ENCODE results near the gene ST3GAL5.

The ST3GAL5 gene

DNA sequence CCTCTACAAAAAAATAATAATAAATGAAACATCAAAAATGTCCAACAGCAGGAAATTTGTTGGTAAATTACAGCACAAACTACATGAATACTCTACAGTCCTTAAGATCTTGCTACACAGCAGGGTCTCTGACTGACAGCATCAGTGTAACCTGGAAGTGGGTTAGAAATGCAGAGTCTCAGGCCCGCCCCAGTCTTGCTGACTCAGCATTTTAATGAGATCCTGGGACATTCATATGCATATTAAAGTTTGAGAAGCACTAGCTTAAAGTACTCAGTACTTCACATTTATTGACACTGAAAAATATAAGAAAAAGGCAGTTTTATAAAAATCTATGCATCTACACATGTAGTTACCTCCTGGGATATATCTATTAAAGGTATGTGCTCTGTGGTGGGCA, 21.7 kb downstream of the ST3GAL5 start:
- TF ChIP-seq, protein P1, sequence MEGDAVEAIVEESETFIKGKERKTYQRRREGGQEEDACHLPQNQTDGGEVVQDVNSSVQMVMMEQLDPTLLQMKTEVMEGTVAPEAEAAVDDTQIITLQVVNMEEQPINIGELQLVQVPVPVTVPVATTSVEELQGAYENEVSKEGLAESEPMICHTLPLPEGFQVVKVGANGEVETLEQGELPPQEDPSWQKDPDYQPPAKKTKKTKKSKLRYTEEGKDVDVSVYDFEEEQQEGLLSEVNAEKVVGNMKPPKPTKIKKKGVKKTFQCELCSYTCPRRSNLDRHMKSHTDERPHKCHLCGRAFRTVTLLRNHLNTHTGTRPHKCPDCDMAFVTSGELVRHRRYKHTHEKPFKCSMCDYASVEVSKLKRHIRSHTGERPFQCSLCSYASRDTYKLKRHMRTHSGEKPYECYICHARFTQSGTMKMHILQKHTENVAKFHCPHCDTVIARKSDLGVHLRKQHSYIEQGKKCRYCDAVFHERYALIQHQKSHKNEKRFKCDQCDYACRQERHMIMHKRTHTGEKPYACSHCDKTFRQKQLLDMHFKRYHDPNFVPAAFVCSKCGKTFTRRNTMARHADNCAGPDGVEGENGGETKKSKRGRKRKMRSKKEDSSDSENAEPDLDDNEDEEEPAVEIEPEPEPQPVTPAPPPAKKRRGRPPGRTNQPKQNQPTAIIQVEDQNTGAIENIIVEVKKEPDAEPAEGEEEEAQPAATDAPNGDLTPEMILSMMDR (IDR thresholded peaks at IDR 0.05; ENCODE audit: control extremely low read depth, extremely low read depth, low read depth, missing control alignments) = no peak
- CTCF ChIA-PET = interaction anchor here (1.1 to 2.5 kb wide), 7 partner anchors 11 to 213 kb away, joined by 3 to 8 read pairs (median 3); partner anchors contain the start of gene ST3GAL5
- POLR2A ChIA-PET = no interaction called here
- no peak for DNase-seq (ENCODE audit: extremely low spot score)

DNA sequence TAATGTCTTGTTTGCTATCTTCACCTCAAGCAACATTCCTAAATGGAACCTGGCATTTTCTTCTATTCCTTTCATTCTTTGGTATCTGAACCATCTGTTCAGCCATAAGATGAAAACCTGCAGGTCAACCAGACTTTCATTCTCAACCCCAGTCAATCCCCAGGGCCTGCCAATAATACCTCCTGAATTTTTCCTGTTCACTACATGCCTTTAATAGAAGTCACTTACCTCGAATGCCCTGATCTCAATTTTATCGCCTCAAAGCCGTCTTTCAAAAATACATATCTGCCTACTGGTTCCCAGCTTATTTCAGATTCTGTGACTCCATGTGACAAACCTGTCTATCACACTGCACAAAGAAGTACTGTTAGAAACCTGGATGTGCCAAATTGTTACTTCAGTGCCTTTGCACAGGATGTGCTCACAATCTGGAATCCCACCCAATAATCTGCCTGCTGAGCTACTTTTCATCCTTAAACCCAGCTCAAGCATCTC, 22.6 kb downstream of the ST3GAL5 start:
- DNase-seq (ENCODE audit: extremely low spot score) = no peak
- TF ChIP-seq, protein P1 (IDR thresholded peaks at IDR 0.05; ENCODE audit: control extremely low read depth, extremely low read depth, low read depth, missing control alignments) = no peak
- POLR2A ChIA-PET = no interaction called here
- CTCF ChIA-PET = interaction anchor here (0.9 to 2.5 kb wide), 7 partner anchors 12 to 214 kb away, joined by 3 to 8 read pairs (median 4); partner anchors contain the start of gene ST3GAL5

DNA sequence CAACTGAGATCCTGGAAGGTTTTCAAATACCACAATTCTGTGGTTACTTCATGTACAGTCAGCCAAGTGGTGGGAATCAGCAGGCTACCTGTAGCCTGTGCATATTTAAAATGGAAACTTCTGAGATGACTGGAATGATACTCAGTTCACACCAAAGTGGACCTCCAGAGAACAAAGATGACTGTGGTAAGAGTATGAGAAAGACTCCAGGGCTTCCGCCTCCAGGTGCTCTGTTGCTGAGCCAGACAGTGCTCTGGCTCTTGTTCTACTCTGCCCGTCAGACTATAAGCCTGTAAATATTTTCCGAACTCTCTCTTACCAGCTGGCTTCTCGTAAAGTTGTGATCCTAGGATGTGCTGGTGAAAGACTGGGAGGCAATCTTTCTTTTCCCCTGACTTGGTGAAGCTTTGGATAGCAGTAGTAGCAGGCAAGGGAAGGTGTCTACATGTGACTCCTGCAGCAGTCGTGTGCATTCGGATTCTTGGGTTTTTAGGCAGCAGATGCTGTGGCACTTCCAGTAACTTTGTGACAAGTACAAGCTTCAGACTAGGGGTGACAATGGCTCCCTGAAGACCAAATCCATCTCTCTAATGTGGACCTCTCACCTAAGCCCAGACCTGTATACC, 23.1 kb downstream of the ST3GAL5 start:
- CTCF ChIA-PET = interaction anchor here (0.7 to 2.7 kb wide), 9 partner anchors 8 to 214 kb away, joined by 3 to 11 read pairs (median 4); no protein-coding TSS in a partner anchor
- POLR2A ChIA-PET = interaction anchor here (0.6 kb wide), 1 partner anchor 219 kb away, joined by 3 read pairs; no protein-coding TSS in a partner anchor
- DNase-seq (ENCODE audit: extremely low spot score) = peak; percentile 56
- TF ChIP-seq, protein P1 (IDR thresholded peaks at IDR 0.05; ENCODE audit: control extremely low read depth, extremely low read depth, low read depth, missing control alignments) = no peak

DNA sequence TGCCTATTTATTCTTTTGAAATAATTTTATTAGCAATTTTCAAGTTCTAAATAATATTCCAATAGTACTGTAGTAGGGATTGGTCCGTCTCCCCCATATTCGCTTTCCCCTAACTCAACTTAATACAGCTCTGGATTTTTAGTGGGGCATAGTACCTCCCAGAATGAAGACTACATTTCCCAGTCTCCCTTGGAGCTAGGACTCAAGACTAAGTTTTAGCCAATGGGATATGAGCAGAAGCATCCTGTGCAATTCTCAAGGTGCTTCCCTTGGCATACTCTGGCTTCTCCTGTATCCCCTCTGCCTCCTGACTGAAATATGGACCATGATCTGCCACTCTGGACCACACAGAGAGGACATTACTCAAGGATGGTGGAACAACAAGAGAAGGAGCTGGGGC, 24.1 kb downstream of the ST3GAL5 start:
- POLR2A ChIA-PET = interaction anchor here (0.6 kb wide), 1 partner anchor 220 kb away, joined by 3 read pairs; no protein-coding TSS in a partner anchor
- CTCF ChIA-PET = interaction anchor here (0.7 to 2.7 kb wide), 6 partner anchors 9 to 216 kb away, joined by 3 to 11 read pairs (median 5); no protein-coding TSS in a partner anchor
- TF ChIP-seq, protein P1 (IDR thresholded peaks at IDR 0.05; ENCODE audit: control extremely low read depth, extremely low read depth, low read depth, missing control alignments) = no peak
- DNase-seq (ENCODE audit: extremely low spot score) = no peak

DNA sequence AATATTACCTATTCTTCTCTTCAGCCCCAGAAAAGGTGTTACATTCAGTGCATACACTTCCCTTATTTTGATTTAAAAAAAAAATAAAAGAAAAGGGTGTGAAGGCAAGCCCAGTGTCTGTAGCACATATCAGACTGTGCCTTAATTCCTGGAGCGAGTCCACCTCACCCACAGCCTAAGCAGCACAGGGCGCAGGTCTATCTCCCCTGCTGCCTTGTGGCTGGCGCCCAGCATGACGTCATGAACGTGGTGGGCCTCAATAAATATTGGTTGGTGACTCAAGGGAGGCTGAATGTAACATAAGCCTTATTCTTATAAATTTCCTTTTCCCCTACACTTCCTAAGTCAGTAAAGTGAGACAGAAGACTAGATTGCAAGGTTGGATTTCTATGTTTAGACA, 26.4 kb downstream of the ST3GAL5 start:
- TF ChIP-seq, protein P1 (IDR thresholded peaks at IDR 0.05; ENCODE audit: control extremely low read depth, extremely low read depth, low read depth, missing control alignments) = no peak
- ChIA-PET CTCF (interaction anchor here (1.1 to 1.2 kb wide), 2 partner anchors 25 to 35 kb away, joined by 3 to 4 read pairs; no protein-coding TSS in a partner anchor), POLR2A (no interaction called here)
- no peak for DNase-seq (ENCODE audit: extremely low spot score)

DNA sequence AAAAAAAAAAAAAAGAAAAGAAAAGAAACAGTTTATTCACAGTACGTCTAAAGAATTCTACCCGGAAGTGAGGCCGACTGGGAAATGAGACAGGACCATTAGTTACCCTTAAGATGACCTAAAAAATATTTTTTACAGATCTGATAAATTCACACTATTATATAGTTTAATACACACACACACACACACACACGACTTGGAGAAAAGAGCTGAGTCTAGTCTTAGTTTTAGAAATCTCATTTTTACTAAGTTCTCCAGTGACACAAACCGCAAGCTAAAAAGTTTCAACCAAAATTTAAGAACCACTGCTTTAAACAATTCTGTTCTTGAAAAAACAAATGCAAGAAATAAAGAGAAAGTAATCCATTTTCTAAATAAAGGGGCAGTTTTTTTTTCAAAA, 27.1 kb downstream of the ST3GAL5 start:
- DNase-seq (ENCODE audit: extremely low spot score) = no peak
- ChIA-PET POLR2A (no interaction called here), CTCF (interaction anchor here (0.9 to 2.5 kb wide), 2 partner anchors 34 to 218 kb away, joined by 5 to 13 read pairs; no protein-coding TSS in a partner anchor)
- TF ChIP-seq, protein P1 (IDR thresholded peaks at IDR 0.05; ENCODE audit: control extremely low read depth, extremely low read depth, low read depth, missing control alignments) = no peak
